A549 (cell line): ENCODE measurements around the gene ICE2. TPM values are rescaled to one million over a fixed set of nuclear protein-coding genes. Genes with fewer than 3 reads are reported as not detected.

ENCODE experiments used
- ATAC-seq, 2 experiments: fragments of 200-7000 bp in 1 of 2; fragments of >200 bp in 1 of 2; cut with Nextera tagmentation in 1 of 2; cut with Tn5 transposase in 1 of 2; 3 replicates each; pipeline versions ENCODE4 v1.8.0 to v1.9.1; 2018 to 2020; ENCODE audit warnings: mild to moderate bottlenecking in 1 of 2, moderate library complexity in 1 of 2
- CTCF ChIA-PET: fragments of 300-600 bp; sonication (Branson Sonifier 250); formaldehyde crosslinking; extraction: SDS; loops from one replicate; lab custom pipeline; 2021; ENCODE audit warnings: antibody characterized with exemption, inconsistent platforms; lab: Yijun Ruan, JAX
- POLR2A ChIA-PET: fragments of 350-600 bp; formaldehyde crosslinking; extraction: SDS; loops from one replicate; lab custom pipeline; 2021; ENCODE audit warnings: antibody characterized with exemption, inconsistent platforms; lab: Yijun Ruan, JAX
- DNase-seq, 2 experiments: peaks; one replicate each; pipeline versions ENCODE4 v3.0.0 to v3.0.0-alpha.2; 2011 to 2016; ENCODE audit warnings: low read depth in 1 of 2, low spot score in 1 of 2
- FAIRE-seq: peaks from 2 replicates; lab custom pipeline; 2011; peaks lifted over from hg19 to GRCh38; lab: Jason Lieb, UNC
- H3K27ac ChIP-seq, 2 experiments: fragments of >200 bp; sonication (Bioruptor Twin); formaldehyde crosslinking; 3 replicates each; pipeline ENCODE4 v1.5.1; 2016 to 2017
- H3K4me1 ChIP-seq: fragments of >200 bp; sonication (Bioruptor Twin); formaldehyde crosslinking; 3 replicates; pipeline ENCODE4 v1.6.1; 2016
- H3K4me2 ChIP-seq: fragments of >200 bp; sonication (Bioruptor Twin); formaldehyde crosslinking; 3 replicates; pipeline ENCODE4 v1.6.1; 2016
- H3K4me3 ChIP-seq: fragments of >200 bp; sonication (Bioruptor Twin); formaldehyde crosslinking; 3 replicates; pipeline ENCODE4 v1.5.1; 2016
- H3K9me3 ChIP-seq: fragments of >200 bp; sonication (Bioruptor Twin); formaldehyde crosslinking; 3 replicates; pipeline ENCODE4 v1.6.1; 2016
- BCL3 ChIP-seq: fragments of >200 bp; sonication (Bioruptor Twin); formaldehyde crosslinking; IDR thresholded peaks from 3 replicates; pipeline ENCODE4 v1.6.1; 2016
- CBX2 ChIP-seq: fragments of 200-600 bp; sonication (generic); IDR thresholded peaks from 2 replicates; pipeline ENCODE4 v1.6.1; 2016; ENCODE audit warnings: low read depth, mild to moderate bottlenecking, borderline replicate concordance
- CEBPB ChIP-seq, 2 experiments: fragments of >200 bp in 1 of 2; sonication (Bioruptor Twin) in 1 of 2; formaldehyde crosslinking in 1 of 2; IDR thresholded peaks; 2 replicates each; pipeline ENCODE4 v1.6.1; 2012 to 2016
- CHD4 ChIP-seq: fragments of 200-600 bp; sonication (generic); IDR thresholded peaks from 2 replicates; pipeline ENCODE4 v1.6.1; 2016; ENCODE audit warnings: antibody characterized with exemption, mild to moderate bottlenecking, borderline replicate concordance
- CTCF ChIP-seq: fragments of >200 bp; sonication (Bioruptor Twin); formaldehyde crosslinking; IDR thresholded peaks from 3 replicates; pipeline ENCODE4 v1.5.1; 2016
- EHMT2 ChIP-seq: fragments of 200-600 bp; sonication (generic); IDR thresholded peaks from 2 replicates; pipeline ENCODE4 v1.6.1; 2016; ENCODE audit warnings: antibody characterized with exemption, low read depth, mild to moderate bottlenecking, moderate library complexity
- EP300 ChIP-seq, 2 experiments: fragments of >200 bp; sonication (Bioruptor Twin); formaldehyde crosslinking; IDR thresholded peaks; 2 replicates in 1 of 2; 3 replicates in 1 of 2; pipeline ENCODE4 v1.6.1; 2016 to 2017
- FOSB ChIP-seq: fragments of 250-450 bp; sonication (Bioruptor Pico); IDR thresholded peaks from 2 replicates; pipeline ENCODE4 v1.5.0; 2020; ENCODE audit warnings: mild to moderate bottlenecking, moderate library complexity
- FOSL2 ChIP-seq, 2 experiments: fragments of 450-650 bp in 1 of 2; fragments of >200 bp in 1 of 2; sonication (Bioruptor Twin) in 1 of 2; formaldehyde crosslinking; IDR thresholded peaks; 2 replicates each; pipeline versions ENCODE4 v1.5.0 to v1.6.1; 2016 to 2020; ENCODE audit warnings: mild to moderate bottlenecking in 1 of 2, moderate library complexity in 1 of 2
- GATA3 ChIP-seq: IDR thresholded peaks from 2 replicates; pipeline ENCODE4 v1.6.1; 2012; ENCODE audit warnings: borderline replicate concordance
- HDAC2 ChIP-seq: fragments of 200-600 bp; sonication (generic); IDR thresholded peaks from 2 replicates; pipeline ENCODE4 v1.6.1; 2016
- HES2 ChIP-seq: fragments of >200 bp; sonication (Bioruptor Twin); formaldehyde crosslinking; IDR thresholded peaks from 2 replicates; pipeline ENCODE4 v1.6.1; 2016
- HOXB13 ChIP-seq: fragments of 250-450 bp; sonication (Bioruptor Pico); IDR thresholded peaks from 2 replicates; pipeline ENCODE4 v1.5.0; 2020; ENCODE audit warnings: low read depth, mild to moderate bottlenecking, moderate library complexity
- JUN ChIP-seq, 2 experiments: fragments of >200 bp; sonication (Bioruptor Twin); formaldehyde crosslinking; IDR thresholded peaks; 2 replicates in 1 of 2; 3 replicates in 1 of 2; pipeline ENCODE4 v1.6.1; 2016 to 2017
- JUNB ChIP-seq: fragments of >200 bp; sonication (Bioruptor Twin); formaldehyde crosslinking; IDR thresholded peaks from 2 replicates; pipeline ENCODE4 v1.6.1; 2016
- KDM5A ChIP-seq: fragments of 200-600 bp; sonication (generic); IDR thresholded peaks from 2 replicates; pipeline ENCODE4 v1.6.1; 2016; ENCODE audit warnings: antibody characterized with exemption, mild to moderate bottlenecking
- MAFK ChIP-seq: fragments of 450-650 bp; IDR thresholded peaks from 2 replicates; pipeline ENCODE4 v1.6.1; 2014; ENCODE audit not compliant: partially characterized antibody
- MYC ChIP-seq: IDR thresholded peaks from 2 replicates; pipeline ENCODE4 v1.6.1; 2012; ENCODE audit warnings: mild to moderate bottlenecking, inconsistent platforms, low read length, improper control_type of control experiment, borderline replicate concordance
- NFE2L2 ChIP-seq: fragments of 150-350 bp; conservative IDR thresholded peaks from 2 replicates; pipeline ENCODE4 v1.6.1; 2014; ENCODE audit warnings: low read length
- PBX3 ChIP-seq: IDR thresholded peaks from 2 replicates; pipeline ENCODE4 v1.6.1; 2012
- RAD21 ChIP-seq, 2 experiments: fragments of >200 bp in 1 of 2; sonication (Bioruptor Twin) in 1 of 2; formaldehyde crosslinking in 1 of 2; IDR thresholded peaks in 1 of 2; conservative IDR thresholded peaks in 1 of 2; 2 replicates in 1 of 2; 3 replicates in 1 of 2; pipeline ENCODE4 v1.6.1; 2012 to 2018; ENCODE audit warnings: inconsistent platforms in 1 of 2
- RARB ChIP-seq: fragments of 250-450 bp; sonication (Bioruptor Pico); IDR thresholded peaks from 2 replicates; pipeline ENCODE4 v1.8.0; 2021; ENCODE audit warnings: mild to moderate bottlenecking, moderate library complexity
- SMC3 ChIP-seq: fragments of >200 bp; sonication (Bioruptor Twin); formaldehyde crosslinking; IDR thresholded peaks from 3 replicates; pipeline ENCODE4 v1.6.1; 2018; ENCODE audit warnings: inconsistent platforms
- SREBF2 ChIP-seq: fragments of 450-650 bp; IDR thresholded peaks from 2 replicates; pipeline ENCODE4 v1.6.1; 2014; ENCODE audit warnings: mild to moderate bottlenecking, moderate library complexity
- TP53 ChIP-seq: fragments of 250-450 bp; sonication (Bioruptor Pico); IDR thresholded peaks from 2 replicates; pipeline ENCODE4 v1.5.0; 2021; ENCODE audit warnings: mild to moderate bottlenecking, moderate library complexity
- ZC3H11A ChIP-seq: fragments of 450-650 bp; IDR thresholded peaks from 2 replicates; pipeline ENCODE4 v1.6.1; 2014; ENCODE audit warnings: antibody characterized with exemption, mild to moderate bottlenecking
- ZNF302 ChIP-seq: fragments of 250-450 bp; sonication (Bioruptor Pico); IDR thresholded peaks from 2 replicates; pipeline ENCODE4 v1.9.0; 2021; ENCODE audit warnings: inconsistent platforms, mild to moderate bottlenecking, moderate library complexity
- ZSCAN20 ChIP-seq: fragments of 250-450 bp; sonication (Bioruptor Pico); IDR thresholded peaks from 2 replicates; pipeline ENCODE4 v1.8.0; 2022; ENCODE audit warnings: mild to moderate bottlenecking, moderate library complexity
- WGBS: methylation state at CpG from one replicate; pipeline ENCODE4 v1.1.6; 2017; ENCODE audit errors: missing lambda C conversion rate; 5-methylcytosine and 5-hydroxymethylcytosine counted together
- polyA plus RNA-seq, 4 experiments: library from polyadenylated mRNA; depleted of rRNA in 3 of 4; stranded (reverse); fragments of >200 nt; fragmentation: RNase III in 1 of 4; extraction: RNeasy Plus Mini Kit Qiagen cat#74134 plus additional on column Dnase treatment in 1 of 4; gene quantifications; 2 replicates in 3 of 4; 3 replicates in 1 of 4; pipeline ENCODE4 v1.2.3, GENCODE V29; 2011 to 2017
- TF ChIP-seq, protein P1 (sequence below): fragments of 450-650 bp; IDR thresholded peaks from 2 replicates; pipeline ENCODE4 v1.6.1; 2014; ENCODE audit warnings: antibody characterized with exemption

Gene ICE2
- polyA plus RNA-seq, 2 of the 4 experiments (the other 2 are of a cell fraction), result 43.1 to 87.6 TPM

GRCh38 chr15:60525341-60526039 is 46.5 kb upstream of the ICE2 start:
- FAIRE-seq, result no peak
- CTCF ChIA-PET, result interaction anchor here (1.5 to 3.0 kb wide), 5 partner anchors 9 to 801 kb away, joined by 4 to 24 read pairs (median 5); no protein-coding TSS in a partner anchor
- H3K9me3 ChIP-seq, result no peaks in the 10 kb centered on the region
- TF ChIP-seq FOSB (no peak), HDAC2 (no peak), MYC (no peak), ZC3H11A (no peak), CBX2 (no peak), TP53 (no peak)
- TF ChIP-seq, all 56 proteins: peak for 0
- no peak for ATAC-seq
- H3K4me2 ChIP-seq, result no peak overlapping the region
- POLR2A ChIA-PET, result no interaction called here
- H3K27ac ChIP-seq, result no peak overlapping the region
- no peak for DNase-seq
- 92% methylated on average over 4 of the region's 4 CpGs for WGBS
- peaks cover under 1% of the 10 kb centered on the region for H3K4me1 ChIP-seq
- H3K4me3 ChIP-seq, result no peak overlapping the region

- no peak for ATAC-seq
- peaks cover 13% of the 10 kb centered on the region for H3K4me1 ChIP-seq
- CTCF ChIA-PET, result interaction anchor here (0.6 to 7.4 kb wide), 5 partner anchors 20 to 832 kb away, joined by 3 to 277 read pairs (median 8); no protein-coding TSS in a partner anchor
- POLR2A ChIA-PET, result no interaction called here
- 38% methylated on average over 2 of the region's 2 CpGs for WGBS
- no peaks in the 10 kb centered on the region for H3K9me3 ChIP-seq
- TF ChIP-seq CTCF (no peak), HOXB13 (CRISPR knock-in tag) (no peak), MAFK (peak; percentile 18)
- no peak overlapping the region for H3K4me2 ChIP-seq
- no peak for FAIRE-seq
- no peak overlapping the region for H3K27ac ChIP-seq
- no peak overlapping the region for H3K4me3 ChIP-seq
- DNase-seq, result no peak
Observed at GRCh38 chr15:60523056-60523455, 44.1 kb upstream of the ICE2 start.

DNA sequence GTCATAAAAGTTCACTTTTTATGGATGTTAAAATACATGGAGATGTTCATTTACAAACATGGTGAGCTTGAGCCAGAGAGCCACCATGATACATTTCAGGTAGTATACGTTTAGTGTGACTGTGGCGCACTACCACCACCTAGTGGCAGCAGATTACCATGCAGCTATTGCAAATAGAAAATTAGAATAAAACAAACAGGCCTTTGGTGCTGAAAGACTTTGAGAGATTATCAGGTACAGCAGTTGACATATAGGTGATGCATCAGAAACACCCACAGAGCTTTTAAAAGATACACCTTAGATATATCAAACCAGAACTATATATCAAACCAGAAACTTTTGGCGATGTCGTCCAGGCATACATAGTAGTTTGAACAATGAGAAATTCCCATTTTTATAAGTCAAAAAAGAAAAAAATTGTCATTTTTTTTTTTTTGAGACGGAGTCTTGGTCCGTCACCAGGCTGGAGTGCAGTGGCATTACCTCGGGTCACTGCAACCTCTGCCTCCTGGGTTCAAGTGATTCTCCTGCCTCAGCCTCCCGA is 42.0 kb upstream of the ICE2 start:
- ATAC-seq (peak; percentile 91 to 93), DNase-seq (peak; percentile 68 to 84), FAIRE-seq (peak; percentile 97)
- no peaks in the 10 kb centered on the region for H3K9me3 ChIP-seq
- no peak overlapping the region for H3K4me2 ChIP-seq
- ChIA-PET CTCF (interaction anchor here (0.6 to 7.4 kb wide), 87 partner anchors 8 to 835 kb away, joined by 3 to 277 read pairs (median 4); partner anchors contain the start of gene ICE2), POLR2A (interaction anchor here (0.6 to 1.6 kb wide), 6 partner anchors 13 to 195 kb away, joined by 3 read pairs; no protein-coding TSS in a partner anchor)
- 41% methylated on average over 8 of the region's 8 CpGs for WGBS
- H3K4me3 ChIP-seq, result no peak overlapping the region
- H3K27ac ChIP-seq, result no peak overlapping the region
- peaks cover 13% of the 10 kb centered on the region for H3K4me1 ChIP-seq
- TF ChIP-seq HDAC2 (no peak), FOSL2 (IDR thresholded peaks at IDR 0.05) (no peak), FOSL2 (CRISPR knock-in tag; IDR thresholded peaks at IDR 0.05) (no peak), ZNF302 (CRISPR knock-in tag) (no peak), KDM5A (no peak), GATA3 (no peak), HOXB13 (CRISPR knock-in tag) (no peak), JUNB (no peak), RAD21 (conservative IDR thresholded peaks at IDR 0.05 in 1 of 2, IDR thresholded peaks at IDR 0.05 in 1 of 2) (peak; percentile 94 to 98), ZSCAN20 (CRISPR knock-in tag) (no peak), PBX3 (no peak), JUN (IDR thresholded peaks at IDR 0.05) (no peak), EHMT2 (no peak), TP53 (no peak), CEBPB (IDR thresholded peaks at IDR 0.05) (peak in 1 of 2 experiments; percentile 22; a peak in 1 of 4 replicates), EP300 (IDR thresholded peaks at IDR 0.05) (no peak), SMC3 (peak; percentile 78), SREBF2 (no peak), CHD4 (no peak), BCL3 (no peak), HES2 (no peak), RARB (CRISPR knock-in tag) (no peak), NFE2L2 (no peak)
- TF ChIP-seq, protein P1, sequence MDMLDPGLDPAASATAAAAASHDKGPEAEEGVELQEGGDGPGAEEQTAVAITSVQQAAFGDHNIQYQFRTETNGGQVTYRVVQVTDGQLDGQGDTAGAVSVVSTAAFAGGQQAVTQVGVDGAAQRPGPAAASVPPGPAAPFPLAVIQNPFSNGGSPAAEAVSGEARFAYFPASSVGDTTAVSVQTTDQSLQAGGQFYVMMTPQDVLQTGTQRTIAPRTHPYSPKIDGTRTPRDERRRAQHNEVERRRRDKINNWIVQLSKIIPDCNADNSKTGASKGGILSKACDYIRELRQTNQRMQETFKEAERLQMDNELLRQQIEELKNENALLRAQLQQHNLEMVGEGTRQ, result no peak
